ENCODE results near the gene LYPLA2. TPM values are rescaled to one million over a fixed set of nuclear protein-coding genes. Genes with fewer than 3 reads are reported as not detected.

LYPLA2 gene
- total RNA-seq, result 10 to 100 TPM; 23.6 to 36.3 (median 31.6) TPM

DNA sequence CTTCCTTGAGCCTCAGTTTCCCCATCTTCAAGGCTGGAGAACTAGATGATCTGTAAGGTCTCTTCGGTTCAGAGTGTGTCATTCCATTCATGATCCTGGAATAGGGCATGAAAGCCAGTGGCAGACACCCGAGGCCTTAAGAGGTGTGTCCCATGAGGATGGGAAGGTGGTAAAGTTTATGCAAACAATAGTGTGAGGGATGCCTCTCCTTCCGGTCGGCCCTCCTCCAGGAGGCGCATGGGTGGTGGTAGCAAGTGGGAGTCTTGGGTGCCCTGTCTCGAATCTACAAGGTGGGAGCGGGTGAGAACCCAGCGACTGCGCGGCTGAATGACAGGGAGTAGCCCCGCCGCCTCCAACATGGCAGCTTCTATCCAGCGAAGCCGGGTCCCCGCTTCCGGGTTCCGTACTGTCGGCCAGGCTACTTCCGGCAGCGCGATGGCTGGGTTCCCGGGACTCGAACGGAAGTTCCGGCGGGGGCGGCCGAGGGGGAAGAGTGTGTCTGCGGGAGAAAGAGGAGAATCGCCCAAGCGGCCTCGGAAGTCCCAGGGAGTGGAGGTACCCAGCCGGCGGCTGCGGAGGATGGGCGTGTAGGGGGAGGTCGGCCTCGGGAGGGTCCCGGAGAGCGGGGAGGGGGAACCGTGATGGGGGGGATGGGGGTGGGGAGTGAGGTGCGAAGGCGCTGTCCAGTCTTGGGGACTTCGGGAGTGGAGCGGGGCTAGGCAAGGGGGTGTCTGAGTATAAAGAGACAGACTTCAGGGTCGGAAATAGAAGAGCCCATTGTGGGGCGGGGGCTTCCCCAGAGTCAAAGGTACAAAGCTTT lies at the start of gene LYPLA2:
TSS of gene LYPLA2 (plus strand) at position 450 of the 820 bp plus-strand sequence. CDS start 1,538 bp downstream, outside the sequence.
- peaks cover 0 to 45% (median 19%) of the 10 kb centered on the region in 4 donors for H3K4me1 ChIP-seq
- TF ChIP-seq, protein P1, sequence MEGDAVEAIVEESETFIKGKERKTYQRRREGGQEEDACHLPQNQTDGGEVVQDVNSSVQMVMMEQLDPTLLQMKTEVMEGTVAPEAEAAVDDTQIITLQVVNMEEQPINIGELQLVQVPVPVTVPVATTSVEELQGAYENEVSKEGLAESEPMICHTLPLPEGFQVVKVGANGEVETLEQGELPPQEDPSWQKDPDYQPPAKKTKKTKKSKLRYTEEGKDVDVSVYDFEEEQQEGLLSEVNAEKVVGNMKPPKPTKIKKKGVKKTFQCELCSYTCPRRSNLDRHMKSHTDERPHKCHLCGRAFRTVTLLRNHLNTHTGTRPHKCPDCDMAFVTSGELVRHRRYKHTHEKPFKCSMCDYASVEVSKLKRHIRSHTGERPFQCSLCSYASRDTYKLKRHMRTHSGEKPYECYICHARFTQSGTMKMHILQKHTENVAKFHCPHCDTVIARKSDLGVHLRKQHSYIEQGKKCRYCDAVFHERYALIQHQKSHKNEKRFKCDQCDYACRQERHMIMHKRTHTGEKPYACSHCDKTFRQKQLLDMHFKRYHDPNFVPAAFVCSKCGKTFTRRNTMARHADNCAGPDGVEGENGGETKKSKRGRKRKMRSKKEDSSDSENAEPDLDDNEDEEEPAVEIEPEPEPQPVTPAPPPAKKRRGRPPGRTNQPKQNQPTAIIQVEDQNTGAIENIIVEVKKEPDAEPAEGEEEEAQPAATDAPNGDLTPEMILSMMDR (IDR thresholded peaks at IDR 0.05), result peak in 1 of 5 experiments; percentile 21
- TF ChIP-seq POLR2A (IDR thresholded peaks at IDR 0.05) (peak in 1 of 2 donors; percentile 50), EP300 (IDR thresholded peaks at IDR 0.05) (peak; percentile 77 to 88)
- no peaks in the 10 kb centered on the region for H3K27me3 ChIP-seq
- peak within 1 kb of the TSS; percentile 50 to 92 (median 78) for H3K4me3 ChIP-seq
- H3K27ac ChIP-seq, result peak within 1 kb of the TSS; percentile 24 to 91 (median 82)
- peak; percentile 87 to 92 for DNase-seq (ENCODE audit: low spot score in 2 of 2)
- H3K9me3 ChIP-seq, result no peaks in the 10 kb centered on the region
- 2% methylated on average over 39 to 46 of the region's 47 CpGs for WGBS, 2 donors
- peaks cover 0 to 65% (median 10%) of the 10 kb centered on the region in 3 donors for H3K36me3 ChIP-seq

DNA sequence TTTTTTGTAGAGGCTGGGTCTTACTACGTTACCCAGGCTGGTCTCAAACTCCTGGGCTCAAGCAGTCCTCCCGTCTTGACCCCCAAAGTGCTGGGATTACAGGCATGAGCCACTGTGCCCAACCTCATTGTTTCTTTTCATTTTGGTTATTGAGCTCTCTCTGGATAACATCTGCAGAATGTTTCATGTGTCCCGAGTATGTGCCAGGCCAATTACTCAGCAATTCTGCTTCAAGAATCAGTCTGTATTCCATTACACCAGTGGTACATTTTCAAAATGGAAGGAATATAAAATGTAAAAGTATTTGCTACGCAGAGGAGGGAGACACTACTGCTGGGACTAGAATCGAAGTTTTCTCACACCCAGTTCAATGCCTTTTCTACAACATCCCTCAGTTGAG lies 49.3 kb upstream of the LYPLA2 start:
- no peak for DNase-seq (ENCODE audit: low spot score in 2 of 2)
- WGBS, 2 donors, result 77 to 84% methylated on average over 5 of the region's 5 CpGs
- Histone ChIP-seq H3K4me3 (no peak overlapping the region), H3K36me3 (no peaks in the 10 kb centered on the region), H3K27me3 (no peaks in the 10 kb centered on the region), H3K4me1 (peaks cover 0 to 32% (median 9%) of the 10 kb centered on the region in 4 donors), H3K9me3 (no peaks in the 10 kb centered on the region), H3K27ac (no peak overlapping the region)
- TF ChIP-seq EP300 (IDR thresholded peaks at IDR 0.05) (no peak), POLR2A (IDR thresholded peaks at IDR 0.05) (no peak)
- TF ChIP-seq, protein P1 (IDR thresholded peaks at IDR 0.05), result no peak

DNA sequence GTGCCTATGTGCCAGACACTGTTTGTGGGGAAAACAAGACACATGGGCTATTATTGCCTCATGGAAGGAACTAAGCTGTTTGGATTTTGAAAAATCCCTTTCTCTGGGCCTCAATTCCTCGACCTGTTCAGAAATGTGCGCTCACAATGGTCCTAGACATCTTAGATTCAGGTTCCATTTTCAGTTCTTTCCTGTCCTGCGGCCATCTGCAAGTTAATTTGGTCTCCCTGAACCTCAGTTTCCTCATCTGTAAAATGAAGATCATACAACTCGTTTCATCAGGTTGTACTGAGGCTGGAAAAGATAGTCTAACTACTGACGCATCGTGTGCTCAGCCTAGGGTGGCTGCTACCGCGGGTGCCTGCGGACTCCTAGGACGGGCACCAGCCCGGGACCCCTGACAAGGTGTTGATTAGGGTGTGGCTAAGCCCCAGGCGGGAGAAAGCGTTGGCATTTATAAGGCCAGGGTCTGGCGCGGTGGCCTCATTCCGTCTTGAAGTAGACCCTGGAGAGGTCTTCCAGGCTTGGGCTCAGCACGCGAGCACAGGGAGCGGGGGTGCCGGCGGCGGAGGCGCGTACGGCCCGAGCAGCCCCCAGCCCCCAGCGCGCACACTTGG lies 48.2 kb upstream of the LYPLA2 start:
- TF ChIP-seq POLR2A (IDR thresholded peaks at IDR 0.05) (no peak), EP300 (IDR thresholded peaks at IDR 0.05) (no peak)
- peak overlapping the region; percentile 53 to 100 (median 74) for H3K4me3 ChIP-seq
- H3K36me3 ChIP-seq, result no peaks in the 10 kb centered on the region
- peaks cover 0 to 44% (median 9%) of the 10 kb centered on the region in 4 donors for H3K4me1 ChIP-seq
- peak overlapping the region; percentile 18 to 97 (median 86) for H3K27ac ChIP-seq
- 10 to 16% methylated on average over 16 to 28 of the region's 28 CpGs for WGBS, 2 donors
- DNase-seq (ENCODE audit: low spot score in 2 of 2), result no peak
- no peaks in the 10 kb centered on the region for H3K9me3 ChIP-seq
- no peaks in the 10 kb centered on the region for H3K27me3 ChIP-seq

DNA sequence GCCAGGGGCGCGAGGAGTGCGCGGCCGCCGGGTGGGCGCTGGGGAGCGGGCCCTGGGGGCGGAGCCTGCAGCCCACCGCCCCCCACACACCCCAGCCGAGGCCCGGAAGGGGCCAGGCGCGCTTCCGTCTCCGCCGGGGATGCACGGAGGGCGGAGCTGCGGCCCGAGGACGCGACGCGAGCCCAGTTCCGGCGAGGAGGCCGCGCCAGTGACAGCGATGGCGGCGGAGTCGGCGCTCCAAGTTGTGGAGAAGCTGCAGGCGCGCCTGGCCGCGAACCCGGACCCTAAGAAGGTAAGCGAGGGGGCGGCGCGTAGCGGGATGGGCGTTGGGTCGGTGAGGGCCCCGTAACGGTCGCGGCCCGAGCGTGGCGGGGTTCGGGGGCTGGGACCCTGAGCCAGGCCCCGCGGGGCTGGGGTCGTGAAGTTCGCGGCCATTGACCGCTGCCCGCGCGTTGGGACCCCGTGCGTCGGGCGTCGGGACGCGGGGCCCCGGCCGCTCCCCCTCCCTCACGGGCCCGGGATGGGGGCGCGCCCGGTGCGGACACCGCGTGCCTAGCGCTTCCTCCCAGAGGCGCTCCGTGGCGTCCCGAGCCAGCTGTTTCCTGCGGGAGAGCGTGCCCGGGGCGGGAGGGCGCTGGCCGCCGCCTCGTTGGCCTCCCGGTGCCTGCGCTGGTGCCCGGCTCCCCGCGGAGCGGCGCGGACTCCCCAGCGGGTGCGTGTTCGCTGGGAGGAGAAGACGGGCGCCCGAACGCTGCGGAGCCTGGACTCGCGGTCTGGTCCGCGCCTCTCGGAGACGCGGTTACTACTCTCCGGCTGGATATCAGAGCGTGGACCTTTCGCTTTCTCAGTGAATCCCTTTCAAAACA lies 47.4 kb upstream of the LYPLA2 start, which contains the start of gene ELOA:
TSS of gene ELOA (plus strand) at position 185 of the 866 bp plus-strand sequence. CDS start at position 218, 33 bp downstream.
- DNase-seq (ENCODE audit: low spot score in 2 of 2), result peak; percentile 31 to 39
- peaks cover 0 to 51% (median 12%) of the 10 kb centered on the region in 4 donors for H3K4me1 ChIP-seq
- no peaks in the 10 kb centered on the region for H3K36me3 ChIP-seq
- TF ChIP-seq, protein P1 (IDR thresholded peaks at IDR 0.05), result no peak
- peak in 1 of 2 donors; percentile 60 for TF ChIP-seq POLR2A (IDR thresholded peaks at IDR 0.05)
- peak in 1 of 2 donors; percentile 84 for TF ChIP-seq EP300 (IDR thresholded peaks at IDR 0.05)
- 1% methylated on average over 8 to 56 of the region's 119 CpGs for WGBS, 2 donors
- peak within 1 kb of the TSS; percentile 53 to 100 (median 74) for H3K4me3 ChIP-seq
- H3K27ac ChIP-seq, result peak within 1 kb of the TSS; percentile 18 to 97 (median 86)
- H3K27me3 ChIP-seq, result no peaks in the 10 kb centered on the region
- H3K9me3 ChIP-seq, result no peaks in the 10 kb centered on the region

DNA sequence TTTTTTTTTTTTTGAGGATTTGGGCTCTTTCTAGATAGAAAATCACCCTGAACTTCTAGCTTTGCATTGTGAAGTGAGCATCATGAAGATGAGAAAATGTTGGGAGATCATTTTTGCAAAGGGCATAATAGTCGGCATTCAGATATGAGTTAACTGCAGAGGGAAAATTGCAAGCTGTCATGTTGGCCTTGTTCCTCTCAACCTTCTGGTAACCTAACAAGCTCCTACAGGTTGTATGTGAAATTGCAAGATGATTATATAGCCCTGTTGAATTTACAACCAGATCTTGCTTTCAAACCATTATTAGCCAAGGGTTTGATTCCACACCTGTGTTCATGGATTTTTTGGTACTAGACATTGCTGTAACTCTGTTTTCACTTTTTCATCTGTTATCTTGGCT lies 45.4 kb upstream of the LYPLA2 start:
- H3K9me3 ChIP-seq, result no peaks in the 10 kb centered on the region
- TF ChIP-seq, protein P1 (IDR thresholded peaks at IDR 0.05), result peak in 1 of 5 experiments; percentile 19
- TF ChIP-seq EP300 (IDR thresholded peaks at IDR 0.05) (no peak), POLR2A (IDR thresholded peaks at IDR 0.05) (no peak)
- no peak overlapping the region for H3K4me3 ChIP-seq
- WGBS, 2 donors, result 56 to 65% methylated on average over 1 of the region's 1 CpG
- peaks cover 0 to 10% (median 0%) of the 10 kb centered on the region in 3 donors for H3K36me3 ChIP-seq
- no peaks in the 10 kb centered on the region for H3K27me3 ChIP-seq
- peaks cover 0 to 58% (median 12%) of the 10 kb centered on the region in 4 donors for H3K4me1 ChIP-seq
- DNase-seq (ENCODE audit: low spot score in 2 of 2), result no peak
- H3K27ac ChIP-seq, result no peak overlapping the region

All from tibial nerve (tissue), 4 donors.